Prostate gland (tissue), 2 donors: Measurements from ENCODE around the gene RFWD3.

ENCODE experiments used
- POLR2A ChIP-seq: fragments of 450-650 bp; IDR thresholded peaks from one replicate; pipeline ENCODE4 v1.6.1; 2016; ENCODE audit warnings: antibody characterized with exemption, mild to moderate bottlenecking
- POLR2AphosphoS5 ChIP-seq: sonication (generic); formaldehyde crosslinking; IDR thresholded peaks from one replicate; pipeline ENCODE4 v1.6.1; 2017; ENCODE audit warnings: antibody characterized with exemption
- TF ChIP-seq, protein P1 (sequence below), 4 experiments: fragments of 200-600 bp in 2 of 4; fragments of 450-650 bp in 2 of 4; sonication (generic) in 2 of 4; IDR thresholded peaks; 1 replicate in 3 of 4; 2 replicates in 1 of 4; pipeline ENCODE4 v1.5.1; 2016 to 2019; ENCODE audit warnings: antibody characterized with exemption in 4 of 4, mild to moderate bottlenecking in 2 of 4, moderate library complexity in 2 of 4

DNA sequence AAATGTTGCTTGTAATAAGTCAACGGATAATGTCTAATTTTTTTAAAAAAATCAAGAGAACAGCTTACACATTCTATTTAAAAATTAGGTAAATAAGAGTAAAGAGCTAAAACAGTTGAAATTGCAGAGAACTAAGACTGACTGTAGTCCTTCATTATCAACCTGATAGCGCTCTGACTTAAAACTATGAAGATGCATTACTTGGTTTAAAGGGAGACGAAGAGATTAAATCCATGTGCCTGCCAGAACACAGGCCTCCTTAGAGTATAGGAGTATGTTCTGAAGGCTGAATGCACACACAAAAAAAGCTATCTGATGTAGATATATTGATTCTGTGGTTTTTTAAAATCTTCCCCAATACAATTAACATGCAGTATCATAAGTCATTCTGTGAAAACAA is 88.2 kb downstream of the RFWD3 start:
- TF ChIP-seq, protein P1, sequence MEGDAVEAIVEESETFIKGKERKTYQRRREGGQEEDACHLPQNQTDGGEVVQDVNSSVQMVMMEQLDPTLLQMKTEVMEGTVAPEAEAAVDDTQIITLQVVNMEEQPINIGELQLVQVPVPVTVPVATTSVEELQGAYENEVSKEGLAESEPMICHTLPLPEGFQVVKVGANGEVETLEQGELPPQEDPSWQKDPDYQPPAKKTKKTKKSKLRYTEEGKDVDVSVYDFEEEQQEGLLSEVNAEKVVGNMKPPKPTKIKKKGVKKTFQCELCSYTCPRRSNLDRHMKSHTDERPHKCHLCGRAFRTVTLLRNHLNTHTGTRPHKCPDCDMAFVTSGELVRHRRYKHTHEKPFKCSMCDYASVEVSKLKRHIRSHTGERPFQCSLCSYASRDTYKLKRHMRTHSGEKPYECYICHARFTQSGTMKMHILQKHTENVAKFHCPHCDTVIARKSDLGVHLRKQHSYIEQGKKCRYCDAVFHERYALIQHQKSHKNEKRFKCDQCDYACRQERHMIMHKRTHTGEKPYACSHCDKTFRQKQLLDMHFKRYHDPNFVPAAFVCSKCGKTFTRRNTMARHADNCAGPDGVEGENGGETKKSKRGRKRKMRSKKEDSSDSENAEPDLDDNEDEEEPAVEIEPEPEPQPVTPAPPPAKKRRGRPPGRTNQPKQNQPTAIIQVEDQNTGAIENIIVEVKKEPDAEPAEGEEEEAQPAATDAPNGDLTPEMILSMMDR (IDR thresholded peaks at IDR 0.05) = no peak
- no peak for TF ChIP-seq POLR2AphosphoS5
- TF ChIP-seq POLR2A = no peak
